ENCODE data around the gene TOR3A. TPM values are rescaled to one million over a fixed set of nuclear protein-coding genes. Genes with fewer than 3 reads are reported as not detected.

The TOR3A gene
- total RNA-seq, 1 donor from 2014 or later = 23.2 TPM

- DNase-seq (ENCODE audit: extremely low spot score, unreplicated experiment) = no peak
- H3K9me3 Mint-ChIP-seq = no peaks in the 10 kb centered on the region
- TF ChIP-seq CTCF (conservative IDR thresholded peaks at IDR 0.05) = no peak
- no peak overlapping the region for H3K4me3 Mint-ChIP-seq
- H3K27ac Mint-ChIP-seq = peak overlapping the region; percentile 71
- H3K4me1 Mint-ChIP-seq (ENCODE audit: unreplicated experiment) = no peaks in the 10 kb centered on the region
- no peaks in the 10 kb centered on the region for H3K27me3 Mint-ChIP-seq
- H3K36me3 Mint-ChIP-seq = peaks cover 56% of the 10 kb centered on the region
These were observed 23.1 kb upstream of the TOR3A start for GRCh38 chr1:179058487-179059483.

- H3K4me1 Mint-ChIP-seq (ENCODE audit: unreplicated experiment) = no peaks in the 10 kb centered on the region
- no peak for TF ChIP-seq CTCF (conservative IDR thresholded peaks at IDR 0.05)
- no peaks in the 10 kb centered on the region for H3K27me3 Mint-ChIP-seq
- no peak overlapping the region for H3K4me3 Mint-ChIP-seq
- H3K9me3 Mint-ChIP-seq = no peaks in the 10 kb centered on the region
- H3K36me3 Mint-ChIP-seq = peaks cover 52% of the 10 kb centered on the region
- H3K27ac Mint-ChIP-seq = peak overlapping the region; percentile 94
- no peak for DNase-seq (ENCODE audit: extremely low spot score, unreplicated experiment)
These were observed 20.2 kb upstream of the TOR3A start for GRCh38 chr1:179061360-179062282.

GRCh38 chr1:179066471-179066870 is 15.4 kb upstream of the TOR3A start:
- no peaks in the 10 kb centered on the region for H3K4me1 Mint-ChIP-seq (ENCODE audit: unreplicated experiment)
- DNase-seq (ENCODE audit: extremely low spot score, unreplicated experiment) = no peak
- TF ChIP-seq CTCF (conservative IDR thresholded peaks at IDR 0.05) = no peak
- H3K4me3 Mint-ChIP-seq = no peak overlapping the region
- H3K9me3 Mint-ChIP-seq = no peaks in the 10 kb centered on the region
- H3K27me3 Mint-ChIP-seq = no peaks in the 10 kb centered on the region
- H3K36me3 Mint-ChIP-seq = peaks cover 34% of the 10 kb centered on the region
- H3K27ac Mint-ChIP-seq = no peak overlapping the region

- H3K36me3 Mint-ChIP-seq = peaks cover 6% of the 10 kb centered on the region
- H3K9me3 Mint-ChIP-seq = no peaks in the 10 kb centered on the region
- no peak overlapping the region for H3K27ac Mint-ChIP-seq
- H3K4me3 Mint-ChIP-seq = no peak overlapping the region
- no peaks in the 10 kb centered on the region for H3K27me3 Mint-ChIP-seq
- peaks cover 13% of the 10 kb centered on the region for H3K4me1 Mint-ChIP-seq (ENCODE audit: unreplicated experiment)
- DNase-seq (ENCODE audit: extremely low spot score, unreplicated experiment) = no peak
- TF ChIP-seq CTCF (conservative IDR thresholded peaks at IDR 0.05) = no peak
These were observed 4.5 kb upstream of the TOR3A start for GRCh38 chr1:179077396-179077795.

- H3K27ac Mint-ChIP-seq = peak overlapping the region; percentile 46
- H3K27me3 Mint-ChIP-seq = no peaks in the 10 kb centered on the region
- DNase-seq (ENCODE audit: extremely low spot score, unreplicated experiment) = no peak
- H3K4me1 Mint-ChIP-seq (ENCODE audit: unreplicated experiment) = peaks cover 22% of the 10 kb centered on the region
- no peaks in the 10 kb centered on the region for H3K36me3 Mint-ChIP-seq
- H3K9me3 Mint-ChIP-seq = no peaks in the 10 kb centered on the region
- peak; percentile 83 for TF ChIP-seq CTCF (conservative IDR thresholded peaks at IDR 0.05)
- H3K4me3 Mint-ChIP-seq = peak overlapping the region; percentile 66
These were observed 2.6 kb upstream of the TOR3A start for GRCh38 chr1:179079113-179079761.
